Ascending aorta (tissue), 2 donors: ENCODE measurements around the gene C11orf52. TPM values are rescaled to one million over a fixed set of nuclear protein-coding genes. Genes with fewer than 3 reads are reported as not detected.
"Not testable (repeated sequence)": the region's sequence is repeated elsewhere in the genome, so short reads cannot be mapped to it uniquely, and the experiment has no call there.

Experiments
- DNase-seq, 2 donors: peaks; one replicate each; pipeline ENCODE4 v3.0.0-alpha.2; 2019; ENCODE audit warnings: low spot score in 2 of 2
- H3K27ac ChIP-seq, 2 donors: fragments of 200-600 bp; sonication (generic); one replicate each; pipeline ENCODE4 v1.5.1; 2016 to 2017; ENCODE audit warnings: mild to moderate bottlenecking in 1 of 2
- H3K27me3 ChIP-seq: fragments of 200-600 bp; sonication (generic); one replicate; pipeline ENCODE4 v1.5.1; 2017
- H3K36me3 ChIP-seq, 2 donors: fragments of 200-600 bp; sonication (generic); one replicate each; pipeline ENCODE4 v1.5.1; 2016
- H3K4me1 ChIP-seq, 2 donors: fragments of 200-600 bp; sonication (generic); one replicate each; pipeline ENCODE4 v1.5.1; 2016 to 2017; ENCODE audit warnings: mild to moderate bottlenecking in 1 of 2
- H3K4me3 ChIP-seq, 2 donors: fragments of 200-600 bp; sonication (generic); one replicate each; pipeline ENCODE4 v1.5.1; 2016 to 2017; ENCODE audit warnings: mild to moderate bottlenecking in 1 of 2
- H3K9me3 ChIP-seq, 2 donors: fragments of 200-600 bp; sonication (generic); one replicate each; pipeline ENCODE4 v1.5.1; 2016
- CTCF ChIP-seq, 3 experiments: fragments of 200-600 bp in 2 of 3; fragments of 450-650 bp in 1 of 3; sonication (generic) in 2 of 3; IDR thresholded peaks; one replicate each; pipeline ENCODE4 v1.5.1; 2016 to 2019; ENCODE audit warnings: antibody characterized with exemption in 3 of 3, mild to moderate bottlenecking in 1 of 3, moderate library complexity in 1 of 3
- intact Hi-C: fragments of 100-400 bp; cut with DNase I; formaldehyde crosslinking; loops from one replicate; pipeline ENCODE4 v1.15.1; 2023
- total RNA-seq: library from RNA; depleted of rRNA; stranded (reverse); fragments of >200 nt; gene quantifications from one replicate; pipeline ENCODE4 v1.1.0, GENCODE V29; 2016

The C11orf52 gene
- total RNA-seq, 1 donor from 2014 or later, result not detected

- no peaks in the 10 kb centered on the region for H3K9me3 ChIP-seq
- no peak for DNase-seq
Observed at GRCh38 chr11:111878385-111878848, 40.3 kb upstream of the C11orf52 start.

GRCh38 chr11:111878849-111879636, 39.7 kb upstream of the C11orf52 start, which contains the start of the genes CFAP68 and FDXACB1:
Gene CFAP68, plus strand, starts transcription at chr11:111879541. Its CDS starts 20 bp downstream, at chr11:111879561.
Gene FDXACB1, minus strand, starts transcription at chr11:111879165. Its CDS starts 33 bp downstream, at chr11:111879132.
- no peaks in the 10 kb centered on the region for H3K9me3 ChIP-seq
- intact Hi-C loops, result loop anchor here (1.0 to 5.0 kb wide), 5 partner anchors 32 to 208 kb away; partner anchors contain the start of genes CRYAB, SDHD and TIMM8B
- H3K4me3 ChIP-seq, result peak within 1 kb of the TSS; percentile 71 to 74
- peak within 1 kb of the TSS; percentile 90 to 97 for H3K27ac ChIP-seq
- peak; percentile 97 to 98 (median 98) for TF ChIP-seq CTCF (IDR thresholded peaks at IDR 0.05)
- peaks cover 0 to 11% of the 10 kb centered on the region in 2 donors for H3K4me1 ChIP-seq
- DNase-seq, result peak; percentile 89 to 99
- H3K27me3 ChIP-seq, result no peaks in the 10 kb centered on the region
- peaks cover 0 to 3% of the 10 kb centered on the region in 2 donors for H3K36me3 ChIP-seq

More at GRCh38 chr11:111878385-111878848, 40.3 kb upstream of the C11orf52 start:
- H3K27me3 ChIP-seq, result no peaks in the 10 kb centered on the region
- peaks cover 0 to 11% of the 10 kb centered on the region in 2 donors for H3K4me1 ChIP-seq
- peaks cover 0 to 3% of the 10 kb centered on the region in 2 donors for H3K36me3 ChIP-seq
- intact Hi-C loops, result loop anchor here (2.0 to 5.0 kb wide), 2 partner anchors 119 to 208 kb away; partner anchors contain the start of genes SDHD and TIMM8B
- peak overlapping the region; percentile 90 to 97 for H3K27ac ChIP-seq
- TF ChIP-seq CTCF (IDR thresholded peaks at IDR 0.05), result no peak
- H3K4me3 ChIP-seq, result peak overlapping the region; percentile 71 to 74

GRCh38 chr11:111879637-111879960, 39.1 kb upstream of the C11orf52 start:
- Histone ChIP-seq H3K9me3 (no peaks in the 10 kb centered on the region), H3K27me3 (no peaks in the 10 kb centered on the region), H3K27ac (peak overlapping the region; percentile 90 to 97), H3K36me3 (peaks cover 0 to 3% of the 10 kb centered on the region in 2 donors), H3K4me1 (peaks cover 0 to 11% of the 10 kb centered on the region in 2 donors), H3K4me3 (peak overlapping the region; percentile 71 to 74)
- DNase-seq, result no peak
- intact Hi-C loops, result loop anchor here (1.0 to 5.0 kb wide), 5 partner anchors 32 to 207 kb away; partner anchors contain the start of genes CRYAB, SDHD and TIMM8B
- TF ChIP-seq CTCF (IDR thresholded peaks at IDR 0.05), result no peak

GRCh38 chr11:111882202-111882601, 36.5 kb upstream of the C11orf52 start:
- no peaks in the 10 kb centered on the region for H3K36me3 ChIP-seq
- H3K9me3 ChIP-seq, result no peaks in the 10 kb centered on the region
- intact Hi-C loops, result no loop called here
- DNase-seq, result no peak
- TF ChIP-seq CTCF (IDR thresholded peaks at IDR 0.05), result no peak
- H3K27ac ChIP-seq, result no peak overlapping the region
- H3K27me3 ChIP-seq, result no peaks in the 10 kb centered on the region
- H3K4me1 ChIP-seq, result peaks cover 0 to 11% of the 10 kb centered on the region in 2 donors
- no peak overlapping the region for H3K4me3 ChIP-seq

GRCh38 chr11:111885053-111885452, 33.7 kb upstream of the C11orf52 start:
- H3K9me3 ChIP-seq, DNase-seq, intact Hi-C loops, H3K4me3 ChIP-seq, H3K27ac ChIP-seq, H3K27me3 ChIP-seq, H3K4me1 ChIP-seq, H3K36me3 ChIP-seq: not testable (repeated sequence)

- intact Hi-C loops, result no loop called here
- no peaks in the 10 kb centered on the region for H3K27me3 ChIP-seq
- H3K27ac ChIP-seq, result no peak overlapping the region
- H3K9me3 ChIP-seq, result no peaks in the 10 kb centered on the region
- H3K4me1 ChIP-seq, result no peaks in the 10 kb centered on the region
- H3K36me3 ChIP-seq, result no peaks in the 10 kb centered on the region
- no peak overlapping the region for H3K4me3 ChIP-seq
- no peak for TF ChIP-seq CTCF (IDR thresholded peaks at IDR 0.05)
- no peak for DNase-seq
Observed at GRCh38 chr11:111886032-111886431, 32.7 kb upstream of the C11orf52 start.
